SK-N-SH (cell line): ENCODE results near the gene EMC7.

ENCODE experiments used
- EP300 ChIP-seq, 2 experiments: IDR thresholded peaks; 2 replicates each; pipeline versions ENCODE4 v1.4.0 to v1.6.1; 2012; ENCODE audit warnings: borderline replicate concordance in 1 of 2, low read depth in 1 of 2, low read length in 1 of 2
- FOXM1 ChIP-seq: IDR thresholded peaks from 2 replicates; pipeline ENCODE4 v1.4.0; 2012; ENCODE audit warnings: low read depth, mild to moderate bottlenecking
- POLR2AphosphoS5 ChIP-seq: IDR thresholded peaks from 2 replicates; pipeline ENCODE4 v1.6.1; 2012; ENCODE audit warnings: low read depth, low read length
- TF ChIP-seq, protein P1 (sequence below): fragments of 200-600 bp; sonication (generic); IDR thresholded peaks from 2 replicates; pipeline ENCODE4 v1.6.1; 2017; ENCODE audit warnings: antibody characterized with exemption, mild to moderate bottlenecking, moderate library complexity
- TF ChIP-seq, protein P2 (sequence below): IDR thresholded peaks from 2 replicates; pipeline ENCODE4 v1.4.0; 2012; ENCODE audit warnings: low read depth

DNA sequence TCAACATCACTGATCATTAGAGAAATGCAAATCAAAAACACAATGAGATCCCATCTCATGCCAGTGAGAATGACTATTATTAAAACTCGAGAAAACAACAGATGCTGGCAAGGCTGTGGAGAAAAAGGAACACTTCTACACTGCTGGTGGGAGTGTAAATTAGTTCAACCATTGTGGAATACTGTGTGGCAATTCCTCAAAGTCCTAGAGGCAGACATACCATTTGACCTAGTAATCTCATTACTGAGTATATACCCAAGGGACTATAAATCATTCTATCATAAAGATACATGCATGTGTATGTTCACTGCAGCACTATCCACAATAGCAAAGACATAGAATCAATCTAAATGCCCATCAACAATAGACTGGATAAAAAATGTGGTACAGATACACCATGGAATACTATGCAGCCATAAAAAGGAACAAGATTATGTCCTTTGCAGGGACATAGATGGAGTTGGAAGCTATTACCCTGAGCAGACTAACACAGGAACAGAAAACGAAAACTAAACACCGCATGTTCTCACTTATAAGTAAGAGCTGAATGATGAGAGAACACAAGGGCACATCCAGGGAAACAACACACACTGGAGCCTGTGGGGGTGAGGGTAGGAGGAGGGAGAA, 47.5 kb downstream of the EMC7 start:
- no peak for TF ChIP-seq FOXM1
- TF ChIP-seq EP300 (IDR thresholded peaks at IDR 0.05; ENCODE audit: borderline replicate concordance in 1 of 2, low read depth in 1 of 2, low read length in 1 of 2): no peak
- TF ChIP-seq POLR2AphosphoS5: no peak
- TF ChIP-seq, protein P1, sequence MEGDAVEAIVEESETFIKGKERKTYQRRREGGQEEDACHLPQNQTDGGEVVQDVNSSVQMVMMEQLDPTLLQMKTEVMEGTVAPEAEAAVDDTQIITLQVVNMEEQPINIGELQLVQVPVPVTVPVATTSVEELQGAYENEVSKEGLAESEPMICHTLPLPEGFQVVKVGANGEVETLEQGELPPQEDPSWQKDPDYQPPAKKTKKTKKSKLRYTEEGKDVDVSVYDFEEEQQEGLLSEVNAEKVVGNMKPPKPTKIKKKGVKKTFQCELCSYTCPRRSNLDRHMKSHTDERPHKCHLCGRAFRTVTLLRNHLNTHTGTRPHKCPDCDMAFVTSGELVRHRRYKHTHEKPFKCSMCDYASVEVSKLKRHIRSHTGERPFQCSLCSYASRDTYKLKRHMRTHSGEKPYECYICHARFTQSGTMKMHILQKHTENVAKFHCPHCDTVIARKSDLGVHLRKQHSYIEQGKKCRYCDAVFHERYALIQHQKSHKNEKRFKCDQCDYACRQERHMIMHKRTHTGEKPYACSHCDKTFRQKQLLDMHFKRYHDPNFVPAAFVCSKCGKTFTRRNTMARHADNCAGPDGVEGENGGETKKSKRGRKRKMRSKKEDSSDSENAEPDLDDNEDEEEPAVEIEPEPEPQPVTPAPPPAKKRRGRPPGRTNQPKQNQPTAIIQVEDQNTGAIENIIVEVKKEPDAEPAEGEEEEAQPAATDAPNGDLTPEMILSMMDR: no peak
- TF ChIP-seq, protein P2, sequence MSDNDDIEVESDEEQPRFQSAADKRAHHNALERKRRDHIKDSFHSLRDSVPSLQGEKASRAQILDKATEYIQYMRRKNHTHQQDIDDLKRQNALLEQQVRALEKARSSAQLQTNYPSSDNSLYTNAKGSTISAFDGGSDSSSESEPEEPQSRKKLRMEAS: no peak
